GM23338 (cell line): Measurements from ENCODE around the gene PPP2R5C. TPM values are rescaled to one million over a fixed set of nuclear protein-coding genes. Genes with fewer than 3 reads are reported as not detected.

Experiments used
- ATAC-seq: fragments of 200-7000 bp; cut with Tn5 transposase; 3 replicates; pipeline ENCODE4 v1.9.1; 2020
- DNase-seq: peaks from one replicate; pipeline ENCODE4 v3.0.0-alpha.2; 2015; ENCODE audit warnings: low spot score
- H2AFZ ChIP-seq: fragments of 200-600 bp; sonication (generic); 2 replicates; pipeline ENCODE4 v1.8.0; 2016; ENCODE audit warnings: antibody characterized with exemption, mild to moderate bottlenecking, moderate library complexity
- H3F3A ChIP-seq: fragments of 200-600 bp; sonication (generic); replicated peaks from 2 replicates; pipeline ENCODE4 v1.8.0; 2017; ENCODE audit warnings: antibody characterized with exemption, mixed run types, low read depth
- H3K27ac ChIP-seq: fragments of 200-600 bp; sonication (generic); 2 replicates; pipeline ENCODE4 v1.6.1; 2016; ENCODE audit warnings: low read depth
- H3K27me3 ChIP-seq: fragments of 200-600 bp; sonication (generic); 2 replicates; pipeline ENCODE4 v1.8.0; 2016; ENCODE audit warnings: mild to moderate bottlenecking, mixed run types, moderate library complexity; ENCODE audit not compliant: insufficient read depth
- H3K36me3 ChIP-seq: fragments of 200-600 bp; sonication (generic); 2 replicates; pipeline ENCODE4 v1.8.0; 2016; ENCODE audit warnings: mild to moderate bottlenecking; ENCODE audit not compliant: insufficient read depth
- H3K4me1 ChIP-seq: fragments of 200-600 bp; sonication (generic); 2 replicates; pipeline ENCODE4 v1.8.0; 2016; ENCODE audit warnings: mild to moderate bottlenecking, moderate library complexity; ENCODE audit not compliant: insufficient read depth
- H3K4me2 ChIP-seq: fragments of 200-600 bp; sonication (generic); 2 replicates; pipeline ENCODE4 v1.7.1; 2017; ENCODE audit warnings: mixed run types
- H3K4me3 ChIP-seq: fragments of 200-600 bp; sonication (generic); 2 replicates; pipeline ENCODE4 v1.6.1; 2016; ENCODE audit warnings: mixed run types
- H3K79me2 ChIP-seq: fragments of 200-600 bp; sonication (generic); replicated peaks from 2 replicates; pipeline ENCODE4 v1.8.0; 2017; ENCODE audit warnings: mild to moderate bottlenecking; ENCODE audit not compliant: insufficient read depth
- H3K9me2 ChIP-seq: fragments of 200-600 bp; sonication (generic); 2 replicates; pipeline ENCODE4 v1.8.0; 2017; ENCODE audit not compliant: insufficient read depth
- H4K20me1 ChIP-seq: fragments of 200-600 bp; sonication (generic); replicated peaks from 2 replicates; pipeline ENCODE4 v1.8.0; 2017; ENCODE audit warnings: mild to moderate bottlenecking; ENCODE audit not compliant: insufficient read depth
- H3K27ac Mint-ChIP-seq: 2 replicates; pipeline ENCODE4 v1.8.0; 2020; ENCODE audit warnings: inconsistent platforms, mild to moderate bottlenecking, moderate library complexity, mixed read lengths
- H3K27me3 Mint-ChIP-seq: 3 replicates; pipeline ENCODE4 v1.8.0; 2022; ENCODE audit warnings: low read depth, mild to moderate bottlenecking, moderate library complexity, mixed read lengths, inconsistent platforms; ENCODE audit not compliant: insufficient read depth, poor library complexity
- H3K36me3 Mint-ChIP-seq: 3 replicates; pipeline ENCODE4 v1.8.0; 2021; ENCODE audit warnings: low read depth, mild to moderate bottlenecking, inconsistent platforms, moderate library complexity, mixed read lengths
- H3K4me1 Mint-ChIP-seq: 3 replicates; pipeline ENCODE4 v1.8.0; 2020; ENCODE audit warnings: mild to moderate bottlenecking, inconsistent platforms, mixed read lengths
- H3K4me3 Mint-ChIP-seq: 3 replicates; pipeline ENCODE4 v1.8.0; 2021; ENCODE audit warnings: moderate library complexity, mild to moderate bottlenecking, inconsistent platforms, mixed read lengths
- H3K9me3 Mint-ChIP-seq: 3 replicates; pipeline ENCODE4 v1.8.0; 2020; ENCODE audit warnings: moderate library complexity, mild to moderate bottlenecking, inconsistent platforms, mixed read lengths
- EZH2 ChIP-seq: fragments of 200-600 bp; sonication (generic); IDR thresholded peaks from one replicate; pipeline ENCODE4 v1.8.0; 2017; ENCODE audit warnings: antibody characterized with exemption, mild to moderate bottlenecking, low read depth; ENCODE audit not compliant: unreplicated experiment
- JUNB ChIP-seq: IDR thresholded peaks from one replicate; pipeline ENCODE4 v1.6.1; 2016; ENCODE audit warnings: antibody characterized with exemption; ENCODE audit not compliant: unreplicated experiment
- NANOG ChIP-seq: IDR thresholded peaks from 2 replicates; pipeline ENCODE4 v1.6.1; 2016; ENCODE audit warnings: antibody characterized with exemption, borderline replicate concordance
- POLR2AphosphoS5 ChIP-seq: IDR thresholded peaks from 2 replicates; pipeline ENCODE4 v1.6.1; 2016; ENCODE audit warnings: antibody characterized with exemption, low read depth
- ZNF114 ChIP-seq: fragments of 250-450 bp; sonication (Bioruptor Pico); IDR thresholded peaks from 2 replicates; pipeline ENCODE4 v1.5.0; 2020; ENCODE audit warnings: mild to moderate bottlenecking, moderate library complexity
- ZNF331 ChIP-seq: fragments of 250-450 bp; sonication (Bioruptor Pico); IDR thresholded peaks from 2 replicates; pipeline ENCODE4 v1.5.0; 2020; ENCODE audit warnings: low read depth, mild to moderate bottlenecking, moderate library complexity
- polyA plus RNA-seq: library from polyadenylated mRNA; unstranded; fragments of >200 nt; fragmentation: Nextera tagmentation; extraction: Ambion mirVana; gene quantifications from 2 replicates; pipeline ENCODE4 v1.2.1, GENCODE V29; 2016
- total RNA-seq: library from RNA; depleted of rRNA; stranded (reverse); fragments of >200 nt; shearing (Covaris generic); gene quantifications from 2 replicates; pipeline ENCODE4 v1.2.3, GENCODE V29; 2014
- TF ChIP-seq, protein P1 (sequence below), 2 experiments: fragments of 200-600 bp in 1 of 2; sonication (generic) in 1 of 2; conservative IDR thresholded peaks; 2 replicates each; pipeline versions ENCODE4 v1.5.1 to v1.6.1; 2016 to 2017; ENCODE audit warnings: antibody characterized with exemption in 2 of 2, low read depth in 2 of 2, mild to moderate bottlenecking in 2 of 2, moderate library complexity in 1 of 2
- TF ChIP-seq, protein P2 (sequence below): IDR thresholded peaks from 2 replicates; pipeline ENCODE4 v1.6.1; 2016; ENCODE audit warnings: antibody characterized with exemption
- TF ChIP-seq, protein P3 (sequence below): IDR thresholded peaks from one replicate; pipeline ENCODE4 v1.6.1; 2018; ENCODE audit warnings: antibody characterized with exemption; ENCODE audit not compliant: unreplicated experiment

Gene PPP2R5C
- total and polyA plus RNA-seq, 2 experiments from 2014 or later: 75.4 to 79.7 TPM

DNA sequence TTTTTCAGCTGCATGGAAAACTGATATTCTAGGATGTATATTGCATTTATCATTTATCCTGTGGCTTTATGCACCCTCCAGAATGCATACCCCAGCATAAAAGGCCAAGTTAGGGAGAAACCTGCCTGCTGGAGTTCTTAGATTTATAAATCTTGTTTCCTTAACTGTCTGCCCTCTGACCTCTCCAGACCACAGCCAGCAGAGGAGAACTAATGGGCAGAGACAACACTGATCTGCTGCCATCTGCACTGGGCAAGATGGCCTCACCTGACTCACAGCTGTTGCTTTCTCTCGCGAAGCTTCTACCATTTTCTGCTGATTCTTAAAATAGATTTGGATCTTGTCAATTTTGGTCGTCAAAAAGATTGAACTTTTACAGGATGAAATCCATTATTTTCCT lies 65.8 kb downstream of the PPP2R5C start:
- Histone ChIP-seq H3K4me3 (no peak overlapping the region), H3K36me3 (no peaks in the 10 kb centered on the region), H3K79me2 (peaks cover 74% of the 10 kb centered on the region), H3K27ac (no peak overlapping the region), H3K4me1 (no peaks in the 10 kb centered on the region), H3F3A (no peaks in the 10 kb centered on the region), H3K4me2 (no peak overlapping the region), H4K20me1 (peaks cover 22% of the 10 kb centered on the region), H2AFZ (no peak overlapping the region), H3K9me2 (no peaks in the 10 kb centered on the region), H3K27me3 (no peaks in the 10 kb centered on the region)
- Mint-ChIP-seq H3K9me3 (no peaks in the 10 kb centered on the region), H3K36me3 (peaks cover 7% of the 10 kb centered on the region), H3K27me3 (no peaks in the 10 kb centered on the region), H3K4me3 (no peak overlapping the region), H3K27ac (no peak overlapping the region), H3K4me1 (no peaks in the 10 kb centered on the region)
- ATAC-seq: no peak
- no peak for DNase-seq
- no peak for TF ChIP-seq ZNF331
- TF ChIP-seq, protein P1, sequence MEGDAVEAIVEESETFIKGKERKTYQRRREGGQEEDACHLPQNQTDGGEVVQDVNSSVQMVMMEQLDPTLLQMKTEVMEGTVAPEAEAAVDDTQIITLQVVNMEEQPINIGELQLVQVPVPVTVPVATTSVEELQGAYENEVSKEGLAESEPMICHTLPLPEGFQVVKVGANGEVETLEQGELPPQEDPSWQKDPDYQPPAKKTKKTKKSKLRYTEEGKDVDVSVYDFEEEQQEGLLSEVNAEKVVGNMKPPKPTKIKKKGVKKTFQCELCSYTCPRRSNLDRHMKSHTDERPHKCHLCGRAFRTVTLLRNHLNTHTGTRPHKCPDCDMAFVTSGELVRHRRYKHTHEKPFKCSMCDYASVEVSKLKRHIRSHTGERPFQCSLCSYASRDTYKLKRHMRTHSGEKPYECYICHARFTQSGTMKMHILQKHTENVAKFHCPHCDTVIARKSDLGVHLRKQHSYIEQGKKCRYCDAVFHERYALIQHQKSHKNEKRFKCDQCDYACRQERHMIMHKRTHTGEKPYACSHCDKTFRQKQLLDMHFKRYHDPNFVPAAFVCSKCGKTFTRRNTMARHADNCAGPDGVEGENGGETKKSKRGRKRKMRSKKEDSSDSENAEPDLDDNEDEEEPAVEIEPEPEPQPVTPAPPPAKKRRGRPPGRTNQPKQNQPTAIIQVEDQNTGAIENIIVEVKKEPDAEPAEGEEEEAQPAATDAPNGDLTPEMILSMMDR (conservative IDR thresholded peaks at IDR 0.05; ENCODE audit: low read depth in 2 of 2): no peak
- TF ChIP-seq JUNB: no peak

DNA sequence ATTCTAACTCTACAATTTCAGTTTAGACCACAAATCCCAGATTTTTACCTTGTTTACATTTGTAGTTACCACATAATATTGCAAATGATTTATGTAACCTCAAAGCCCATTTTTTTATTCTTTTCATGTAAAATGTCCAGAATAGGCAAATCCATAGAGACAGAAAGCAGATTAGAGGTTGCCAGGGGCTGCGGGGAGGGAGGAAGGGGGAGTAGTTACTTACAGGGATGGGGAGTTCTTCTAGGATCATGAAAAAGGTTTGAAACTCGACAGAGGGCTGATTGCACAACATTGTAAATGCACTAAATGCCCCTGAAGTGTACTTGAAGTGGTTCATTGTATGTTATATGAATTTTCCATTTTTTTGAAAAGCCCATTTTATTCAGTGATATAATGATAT lies 66.5 kb downstream of the PPP2R5C start:
- TF ChIP-seq NANOG (no peak), ZNF331 (no peak)
- Mint-ChIP-seq H3K27ac (no peak overlapping the region), H3K27me3 (no peaks in the 10 kb centered on the region), H3K9me3 (no peaks in the 10 kb centered on the region), H3K36me3 (peaks cover 7% of the 10 kb centered on the region), H3K4me1 (peaks cover 6% of the 10 kb centered on the region; the same call in 2 of the 3 replicates), H3K4me3 (no peak overlapping the region)
- H3K4me2 ChIP-seq: no peak overlapping the region
- H4K20me1 ChIP-seq: peaks cover 20% of the 10 kb centered on the region
- H3K4me3 ChIP-seq: no peak overlapping the region
- DNase-seq: no peak
- no peaks in the 10 kb centered on the region for H3K4me1 ChIP-seq
- H3K27ac ChIP-seq: no peak overlapping the region
- no peaks in the 10 kb centered on the region for H3K27me3 ChIP-seq
- H2AFZ ChIP-seq: no peak overlapping the region
- H3K36me3 ChIP-seq: no peaks in the 10 kb centered on the region
- H3F3A ChIP-seq: no peaks in the 10 kb centered on the region
- ATAC-seq: no peak
- H3K9me2 ChIP-seq: no peaks in the 10 kb centered on the region
- H3K79me2 ChIP-seq: peaks cover 81% of the 10 kb centered on the region

DNA sequence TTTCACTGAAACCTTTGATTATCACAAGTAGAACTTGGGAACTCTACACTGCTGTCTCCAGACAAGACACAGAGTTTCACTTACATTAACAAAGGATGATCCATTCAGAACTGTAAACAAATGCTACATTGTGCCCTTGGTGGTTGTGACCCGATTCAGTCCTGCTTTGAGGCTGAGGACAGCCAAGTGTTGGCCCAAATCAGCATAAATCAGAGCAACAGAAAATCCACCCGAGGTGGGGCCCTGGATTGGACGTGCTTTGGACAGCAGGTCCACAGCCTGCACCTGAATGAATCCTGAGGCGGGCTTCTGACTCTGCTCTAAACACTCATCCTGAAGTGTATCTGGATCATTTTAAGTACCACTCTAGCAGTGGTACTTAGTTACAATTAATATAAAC lies 68.8 kb downstream of the PPP2R5C start:
- Mint-ChIP-seq H3K36me3 (peaks cover 7% of the 10 kb centered on the region), H3K4me1 (peaks cover 12% of the 10 kb centered on the region), H3K9me3 (no peaks in the 10 kb centered on the region), H3K4me3 (no peak overlapping the region), H3K27me3 (no peaks in the 10 kb centered on the region), H3K27ac (no peak overlapping the region)
- Histone ChIP-seq H3K4me1 (no peaks in the 10 kb centered on the region), H3K27ac (no peak overlapping the region), H3K36me3 (no peaks in the 10 kb centered on the region), H3K79me2 (peaks cover 84% of the 10 kb centered on the region), H3K27me3 (no peaks in the 10 kb centered on the region), H3K4me2 (no peak overlapping the region), H3K4me3 (no peak overlapping the region), H3F3A (no peaks in the 10 kb centered on the region), H4K20me1 (peaks cover 5% of the 10 kb centered on the region; the same call in 1 of the 2 replicates), H2AFZ (no peak overlapping the region), H3K9me2 (0 out of 2 replicates have a peak, but pooled peaks cover 4% of the 10 kb centered on the region)
- no peak for ATAC-seq
- no peak for DNase-seq
- TF ChIP-seq ZNF331 (no peak), EZH2 (no peak), POLR2AphosphoS5 (no peak), ZNF114 (CRISPR knock-in tag) (no peak)
- TF ChIP-seq, protein P2, sequence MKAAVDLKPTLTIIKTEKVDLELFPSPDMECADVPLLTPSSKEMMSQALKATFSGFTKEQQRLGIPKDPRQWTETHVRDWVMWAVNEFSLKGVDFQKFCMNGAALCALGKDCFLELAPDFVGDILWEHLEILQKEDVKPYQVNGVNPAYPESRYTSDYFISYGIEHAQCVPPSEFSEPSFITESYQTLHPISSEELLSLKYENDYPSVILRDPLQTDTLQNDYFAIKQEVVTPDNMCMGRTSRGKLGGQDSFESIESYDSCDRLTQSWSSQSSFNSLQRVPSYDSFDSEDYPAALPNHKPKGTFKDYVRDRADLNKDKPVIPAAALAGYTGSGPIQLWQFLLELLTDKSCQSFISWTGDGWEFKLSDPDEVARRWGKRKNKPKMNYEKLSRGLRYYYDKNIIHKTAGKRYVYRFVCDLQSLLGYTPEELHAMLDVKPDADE: no peak
- TF ChIP-seq, protein P3, sequence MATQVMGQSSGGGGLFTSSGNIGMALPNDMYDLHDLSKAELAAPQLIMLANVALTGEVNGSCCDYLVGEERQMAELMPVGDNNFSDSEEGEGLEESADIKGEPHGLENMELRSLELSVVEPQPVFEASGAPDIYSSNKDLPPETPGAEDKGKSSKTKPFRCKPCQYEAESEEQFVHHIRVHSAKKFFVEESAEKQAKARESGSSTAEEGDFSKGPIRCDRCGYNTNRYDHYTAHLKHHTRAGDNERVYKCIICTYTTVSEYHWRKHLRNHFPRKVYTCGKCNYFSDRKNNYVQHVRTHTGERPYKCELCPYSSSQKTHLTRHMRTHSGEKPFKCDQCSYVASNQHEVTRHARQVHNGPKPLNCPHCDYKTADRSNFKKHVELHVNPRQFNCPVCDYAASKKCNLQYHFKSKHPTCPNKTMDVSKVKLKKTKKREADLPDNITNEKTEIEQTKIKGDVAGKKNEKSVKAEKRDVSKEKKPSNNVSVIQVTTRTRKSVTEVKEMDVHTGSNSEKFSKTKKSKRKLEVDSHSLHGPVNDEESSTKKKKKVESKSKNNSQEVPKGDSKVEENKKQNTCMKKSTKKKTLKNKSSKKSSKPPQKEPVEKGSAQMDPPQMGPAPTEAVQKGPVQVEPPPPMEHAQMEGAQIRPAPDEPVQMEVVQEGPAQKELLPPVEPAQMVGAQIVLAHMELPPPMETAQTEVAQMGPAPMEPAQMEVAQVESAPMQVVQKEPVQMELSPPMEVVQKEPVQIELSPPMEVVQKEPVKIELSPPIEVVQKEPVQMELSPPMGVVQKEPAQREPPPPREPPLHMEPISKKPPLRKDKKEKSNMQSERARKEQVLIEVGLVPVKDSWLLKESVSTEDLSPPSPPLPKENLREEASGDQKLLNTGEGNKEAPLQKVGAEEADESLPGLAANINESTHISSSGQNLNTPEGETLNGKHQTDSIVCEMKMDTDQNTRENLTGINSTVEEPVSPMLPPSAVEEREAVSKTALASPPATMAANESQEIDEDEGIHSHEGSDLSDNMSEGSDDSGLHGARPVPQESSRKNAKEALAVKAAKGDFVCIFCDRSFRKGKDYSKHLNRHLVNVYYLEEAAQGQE: no peak
